GM12874 (cell line): Measurements from ENCODE around the gene KDM1B.

ENCODE experiments used
- CTCF ChIP-seq: IDR thresholded peaks from 2 replicates; pipeline ENCODE4 v1.5.1; 2011; ENCODE audit warnings: low read depth, mild to moderate bottlenecking, control low read depth, low read length, moderate library complexity; ENCODE audit not compliant: insufficient read depth

KDM1B gene

GRCh38 chr6:18270216-18270615 lies 115.0 kb downstream of the KDM1B start:
- TF ChIP-seq CTCF = no peak
